HG02759 (cell line): ENCODE data around the gene CDH8.

Source experiments
- ATAC-seq: cut with Tn5 transposase; IDR thresholded peaks from one replicate; pipeline ENCODE4 v1.9.1; 2021; ENCODE audit warnings: mild to moderate bottlenecking, moderate library complexity; ENCODE audit not compliant: unreplicated experiment

The CDH8 gene

GRCh38 chr16:62036101-62036801 is at the start of gene CDH8:
TSS of gene CDH8 (minus strand) at chr16:62036438. CDS start at chr16:62021403, 15,035 bp downstream.
- ATAC-seq: no peak

GRCh38 chr16:62079236-62079635 is 43.0 kb upstream of the CDH8 start:
- ATAC-seq: no peak

GRCh38 chr16:62077998-62078397 is 41.8 kb upstream of the CDH8 start:
- ATAC-seq: no peak

GRCh38 chr16:62076886-62077285 is 40.6 kb upstream of the CDH8 start:
- ATAC-seq: no peak

- peak; percentile 71 for ATAC-seq
These were observed 32.5 kb upstream of the CDH8 start for GRCh38 chr16:62068747-62069146.

- no peak for ATAC-seq
These were observed 31.7 kb upstream of the CDH8 start for GRCh38 chr16:62067981-62068380.

GRCh38 chr16:62067182-62067581 is 30.9 kb upstream of the CDH8 start:
- no peak for ATAC-seq

GRCh38 chr16:62066747-62067146 is 30.5 kb upstream of the CDH8 start:
- ATAC-seq: no peak

GRCh38 chr16:62064173-62064572 is 27.9 kb upstream of the CDH8 start:
- ATAC-seq: no peak

GRCh38 chr16:62060089-62060488 is 23.9 kb upstream of the CDH8 start:
- ATAC-seq: no peak

- no peak for ATAC-seq
These were observed 23.3 kb upstream of the CDH8 start for GRCh38 chr16:62059527-62059926.

GRCh38 chr16:62058412-62058811 is 22.2 kb upstream of the CDH8 start:
- ATAC-seq: no peak

- ATAC-seq: no peak
These were observed 15.7 kb upstream of the CDH8 start for GRCh38 chr16:62051942-62052341.

GRCh38 chr16:62050793-62051192 is 14.6 kb upstream of the CDH8 start:
- no peak for ATAC-seq

GRCh38 chr16:62046801-62047200 is 10.6 kb upstream of the CDH8 start:
- ATAC-seq: no peak

- ATAC-seq: no peak
These were observed 5.2 kb upstream of the CDH8 start for GRCh38 chr16:62041401-62041800.

- ATAC-seq: no peak
These were observed 2.4 kb upstream of the CDH8 start for GRCh38 chr16:62038646-62039045.

- ATAC-seq: no peak
These were observed 2.0 kb upstream of the CDH8 start for GRCh38 chr16:62038225-62038624.

GRCh38 chr16:62036802-62037135 is 531 bp upstream of the CDH8 start:
- ATAC-seq: no peak

- ATAC-seq: no peak
These were observed 834 bp downstream of the CDH8 start for GRCh38 chr16:62035115-62036092.

- ATAC-seq: no peak
These were observed 1.8 kb downstream of the CDH8 start for GRCh38 chr16:62034231-62035114.
